Measurements from ENCODE around the gene XYLT1.

XYLT1 gene

GRCh38 chr16:17062676-17063075 lies 408.1 kb downstream of the XYLT1 start:
- CTCF ChIA-PET, result no interaction called here
- no peak for DNase-seq (ENCODE audit: extremely low spot score)
- POLR2A ChIA-PET, result no interaction called here
- TF ChIP-seq TARDBP (IDR thresholded peaks at IDR 0.05), result no peak
- TF ChIP-seq PKNOX1 (IDR thresholded peaks at IDR 0.05), result no peak
- TF ChIP-seq ELF4 (IDR thresholded peaks at IDR 0.05), result no peak
- no peak for TF ChIP-seq FOXK2 (IDR thresholded peaks at IDR 0.05)
- TF ChIP-seq BHLHE40 (IDR thresholded peaks at IDR 0.05; ENCODE audit: borderline replicate concordance), result no peak
- no peak for TF ChIP-seq SP1 (IDR thresholded peaks at IDR 0.05)
- TF ChIP-seq FOXM1 (IDR thresholded peaks at IDR 0.05; ENCODE audit: borderline replicate concordance), result no peak
- TF ChIP-seq HDGF (IDR thresholded peaks at IDR 0.05; ENCODE audit: borderline replicate concordance), result no peak

GRCh38 chr16:17061326-17061725 lies 409.4 kb downstream of the XYLT1 start:
- DNase-seq (ENCODE audit: extremely low spot score), result no peak
- ChIA-PET POLR2A (no interaction called here), CTCF (no interaction called here)
- TF ChIP-seq ARNT (IDR thresholded peaks at IDR 0.05) (no peak), TARDBP (IDR thresholded peaks at IDR 0.05) (no peak), CTBP1 (IDR thresholded peaks at IDR 0.05; ENCODE audit: borderline replicate concordance) (no peak), LEF1 (IDR thresholded peaks at IDR 0.05; ENCODE audit: borderline replicate concordance) (no peak), HDGF (IDR thresholded peaks at IDR 0.05; ENCODE audit: borderline replicate concordance) (no peak), NFRKB (IDR thresholded peaks at IDR 0.05) (no peak), FOXA1 (IDR thresholded peaks at IDR 0.05) (no peak), FOXK2 (IDR thresholded peaks at IDR 0.05) (no peak), SP1 (IDR thresholded peaks at IDR 0.05) (no peak), BHLHE40 (IDR thresholded peaks at IDR 0.05; ENCODE audit: borderline replicate concordance) (no peak), L3MBTL2 (conservative IDR thresholded peaks at IDR 0.05) (no peak), PKNOX1 (IDR thresholded peaks at IDR 0.05) (no peak), ELF4 (IDR thresholded peaks at IDR 0.05) (no peak), ZNF384 (IDR thresholded peaks at IDR 0.05) (no peak)

- TF ChIP-seq FOXA1 (IDR thresholded peaks at IDR 0.05) (no peak), FOXM1 (IDR thresholded peaks at IDR 0.05; ENCODE audit: borderline replicate concordance) (no peak), FOXK2 (IDR thresholded peaks at IDR 0.05) (no peak), ZNF384 (IDR thresholded peaks at IDR 0.05) (no peak), ELF4 (IDR thresholded peaks at IDR 0.05) (no peak), PKNOX1 (IDR thresholded peaks at IDR 0.05) (no peak), BHLHE40 (IDR thresholded peaks at IDR 0.05; ENCODE audit: borderline replicate concordance) (no peak), SUZ12 (IDR thresholded peaks at IDR 0.05) (no peak), NFRKB (IDR thresholded peaks at IDR 0.05) (no peak), ARNT (IDR thresholded peaks at IDR 0.05) (no peak), TARDBP (IDR thresholded peaks at IDR 0.05) (no peak), L3MBTL2 (conservative IDR thresholded peaks at IDR 0.05) (no peak), HDGF (IDR thresholded peaks at IDR 0.05; ENCODE audit: borderline replicate concordance) (no peak), SP1 (IDR thresholded peaks at IDR 0.05) (no peak), LEF1 (IDR thresholded peaks at IDR 0.05; ENCODE audit: borderline replicate concordance) (no peak), CTBP1 (IDR thresholded peaks at IDR 0.05; ENCODE audit: borderline replicate concordance) (no peak)
- DNase-seq (ENCODE audit: extremely low spot score), result no peak
- POLR2A ChIA-PET, result no interaction called here
- CTCF ChIA-PET, result no interaction called here
Observed at GRCh38 chr16:17058471-17058870, 412.3 kb downstream of the XYLT1 start.

- no peak for DNase-seq (ENCODE audit: extremely low spot score)
- TF ChIP-seq ARNT (IDR thresholded peaks at IDR 0.05) (no peak), FOXA1 (IDR thresholded peaks at IDR 0.05) (no peak), ZNF384 (IDR thresholded peaks at IDR 0.05) (no peak), SUZ12 (IDR thresholded peaks at IDR 0.05) (no peak), CTBP1 (IDR thresholded peaks at IDR 0.05; ENCODE audit: borderline replicate concordance) (no peak), TARDBP (IDR thresholded peaks at IDR 0.05) (no peak), FOXM1 (IDR thresholded peaks at IDR 0.05; ENCODE audit: borderline replicate concordance) (no peak), L3MBTL2 (conservative IDR thresholded peaks at IDR 0.05) (no peak), SP1 (IDR thresholded peaks at IDR 0.05) (no peak), BHLHE40 (IDR thresholded peaks at IDR 0.05; ENCODE audit: borderline replicate concordance) (no peak), ELF4 (IDR thresholded peaks at IDR 0.05) (no peak), NFRKB (IDR thresholded peaks at IDR 0.05) (no peak), LEF1 (IDR thresholded peaks at IDR 0.05; ENCODE audit: borderline replicate concordance) (no peak), FOXK2 (IDR thresholded peaks at IDR 0.05) (no peak), HDGF (IDR thresholded peaks at IDR 0.05; ENCODE audit: borderline replicate concordance) (no peak), PKNOX1 (IDR thresholded peaks at IDR 0.05) (no peak)
- CTCF ChIA-PET, result no interaction called here
- POLR2A ChIA-PET, result no interaction called here
Observed at GRCh38 chr16:17056666-17057065, 414.1 kb downstream of the XYLT1 start.

- ChIA-PET POLR2A (no interaction called here), CTCF (no interaction called here)
- TF ChIP-seq NFRKB (IDR thresholded peaks at IDR 0.05) (no peak), ELF4 (IDR thresholded peaks at IDR 0.05) (no peak), L3MBTL2 (conservative IDR thresholded peaks at IDR 0.05) (no peak), SUZ12 (IDR thresholded peaks at IDR 0.05) (no peak), FOXM1 (IDR thresholded peaks at IDR 0.05; ENCODE audit: borderline replicate concordance) (no peak), FOXA1 (IDR thresholded peaks at IDR 0.05) (no peak), TARDBP (IDR thresholded peaks at IDR 0.05) (no peak), ARNT (IDR thresholded peaks at IDR 0.05) (no peak), HDGF (IDR thresholded peaks at IDR 0.05; ENCODE audit: borderline replicate concordance) (no peak), FOXK2 (IDR thresholded peaks at IDR 0.05) (no peak), SP1 (IDR thresholded peaks at IDR 0.05) (no peak), BHLHE40 (IDR thresholded peaks at IDR 0.05; ENCODE audit: borderline replicate concordance) (no peak), PKNOX1 (IDR thresholded peaks at IDR 0.05) (no peak), CTBP1 (IDR thresholded peaks at IDR 0.05; ENCODE audit: borderline replicate concordance) (no peak), LEF1 (IDR thresholded peaks at IDR 0.05; ENCODE audit: borderline replicate concordance) (no peak), ZNF384 (IDR thresholded peaks at IDR 0.05) (no peak)
- DNase-seq (ENCODE audit: extremely low spot score), result no peak
Observed at GRCh38 chr16:17053536-17054160, 417.1 kb downstream of the XYLT1 start.
